GM18870 (cell line): ENCODE results near the gene ZFAND3.
A peak's percentile ranks its signal among the peaks of the same experiment; 100 is the strongest.
"Not testable (repeated sequence)": the region's sequence is repeated elsewhere in the genome, so short reads cannot be mapped to it uniquely, and the experiment has no call there.

Experiments
- ATAC-seq: cut with Tn5 transposase; IDR thresholded peaks from one replicate; pipeline ENCODE4 v1.9.1; 2021; ENCODE audit warnings: moderate library complexity; ENCODE audit not compliant: unreplicated experiment

The ZFAND3 gene

GRCh38 chr6:38033442-38033982 is 214.0 kb downstream of the ZFAND3 start:
- no peak for ATAC-seq

GRCh38 chr6:38034274-38034914 is 214.9 kb downstream of the ZFAND3 start:
- ATAC-seq: no peak

GRCh38 chr6:38035478-38035877 is 216.0 kb downstream of the ZFAND3 start:
- ATAC-seq: no peak

- ATAC-seq: no peak
Measured at GRCh38 chr6:38039502-38039901, 220.0 kb downstream of the ZFAND3 start.

- ATAC-seq: no peak
Measured at GRCh38 chr6:38040254-38040653, 220.7 kb downstream of the ZFAND3 start.

- ATAC-seq: no peak
Measured at GRCh38 chr6:38043259-38043753, 223.8 kb downstream of the ZFAND3 start.

- no peak for ATAC-seq
Measured at GRCh38 chr6:38045701-38046305, 226.3 kb downstream of the ZFAND3 start.

- no peak for ATAC-seq
Measured at GRCh38 chr6:38047562-38047961, 228.0 kb downstream of the ZFAND3 start.

GRCh38 chr6:38049861-38050397 is 230.4 kb downstream of the ZFAND3 start:
- not testable (repeated sequence) for ATAC-seq

- no peak for ATAC-seq
Measured at GRCh38 chr6:38051819-38052434, 232.4 kb downstream of the ZFAND3 start.

GRCh38 chr6:38054527-38055202 is 235.1 kb downstream of the ZFAND3 start:
- ATAC-seq: no peak

- ATAC-seq: no peak
Measured at GRCh38 chr6:38055203-38055589, 235.7 kb downstream of the ZFAND3 start.

GRCh38 chr6:38056361-38056760 is 236.8 kb downstream of the ZFAND3 start:
- ATAC-seq: no peak

- ATAC-seq: peak; percentile 58
Measured at GRCh38 chr6:38057994-38058393, 238.5 kb downstream of the ZFAND3 start.

- ATAC-seq: no peak
Measured at GRCh38 chr6:38062066-38062465, 242.5 kb downstream of the ZFAND3 start.

- no peak for ATAC-seq
Measured at GRCh38 chr6:38063973-38064372, 244.4 kb downstream of the ZFAND3 start.

- ATAC-seq: no peak
Measured at GRCh38 chr6:38064431-38064830, 244.9 kb downstream of the ZFAND3 start.

- ATAC-seq: no peak
Measured at GRCh38 chr6:38065734-38066305, 246.3 kb downstream of the ZFAND3 start.

- no peak for ATAC-seq
Measured at GRCh38 chr6:38067263-38067980, 247.9 kb downstream of the ZFAND3 start.
